Measurements from ENCODE around the gene HOXB2.

DNA sequence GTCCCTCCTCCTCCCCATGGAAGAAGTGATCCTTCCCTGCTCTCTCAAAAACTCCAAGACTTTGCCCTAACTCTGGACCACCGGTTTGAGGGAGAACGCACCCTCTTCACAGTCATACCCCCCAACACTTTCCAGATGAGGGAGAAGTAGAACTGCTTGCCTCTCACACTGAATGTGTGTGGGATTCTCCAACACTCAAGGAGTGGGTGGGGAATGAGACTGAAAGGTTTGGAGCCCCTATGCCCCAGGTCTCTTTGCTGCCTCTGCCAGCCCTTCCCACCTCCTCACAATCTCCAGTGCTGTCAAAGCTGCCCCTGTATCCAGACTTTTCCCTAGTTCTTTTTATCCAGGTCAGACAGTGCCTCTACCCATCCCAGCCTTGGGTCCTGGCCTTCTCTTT is 21.8 kb upstream of the HOXB2 start:
- TF ChIP-seq EZH2 (IDR thresholded peaks at IDR 0.05) (no peak), EZH2phosphoT487 (IDR thresholded peaks at IDR 0.05) (no peak)
- TF ChIP-seq, protein P1, sequence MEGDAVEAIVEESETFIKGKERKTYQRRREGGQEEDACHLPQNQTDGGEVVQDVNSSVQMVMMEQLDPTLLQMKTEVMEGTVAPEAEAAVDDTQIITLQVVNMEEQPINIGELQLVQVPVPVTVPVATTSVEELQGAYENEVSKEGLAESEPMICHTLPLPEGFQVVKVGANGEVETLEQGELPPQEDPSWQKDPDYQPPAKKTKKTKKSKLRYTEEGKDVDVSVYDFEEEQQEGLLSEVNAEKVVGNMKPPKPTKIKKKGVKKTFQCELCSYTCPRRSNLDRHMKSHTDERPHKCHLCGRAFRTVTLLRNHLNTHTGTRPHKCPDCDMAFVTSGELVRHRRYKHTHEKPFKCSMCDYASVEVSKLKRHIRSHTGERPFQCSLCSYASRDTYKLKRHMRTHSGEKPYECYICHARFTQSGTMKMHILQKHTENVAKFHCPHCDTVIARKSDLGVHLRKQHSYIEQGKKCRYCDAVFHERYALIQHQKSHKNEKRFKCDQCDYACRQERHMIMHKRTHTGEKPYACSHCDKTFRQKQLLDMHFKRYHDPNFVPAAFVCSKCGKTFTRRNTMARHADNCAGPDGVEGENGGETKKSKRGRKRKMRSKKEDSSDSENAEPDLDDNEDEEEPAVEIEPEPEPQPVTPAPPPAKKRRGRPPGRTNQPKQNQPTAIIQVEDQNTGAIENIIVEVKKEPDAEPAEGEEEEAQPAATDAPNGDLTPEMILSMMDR (IDR thresholded peaks at IDR 0.05), result no peak

Data from neural progenitor cell (in vitro differentiated cells).